ENCODE data around the gene CROCC2.
A peak's percentile ranks its signal among the peaks of the same experiment; 100 is the strongest.

CROCC2 gene

DNA sequence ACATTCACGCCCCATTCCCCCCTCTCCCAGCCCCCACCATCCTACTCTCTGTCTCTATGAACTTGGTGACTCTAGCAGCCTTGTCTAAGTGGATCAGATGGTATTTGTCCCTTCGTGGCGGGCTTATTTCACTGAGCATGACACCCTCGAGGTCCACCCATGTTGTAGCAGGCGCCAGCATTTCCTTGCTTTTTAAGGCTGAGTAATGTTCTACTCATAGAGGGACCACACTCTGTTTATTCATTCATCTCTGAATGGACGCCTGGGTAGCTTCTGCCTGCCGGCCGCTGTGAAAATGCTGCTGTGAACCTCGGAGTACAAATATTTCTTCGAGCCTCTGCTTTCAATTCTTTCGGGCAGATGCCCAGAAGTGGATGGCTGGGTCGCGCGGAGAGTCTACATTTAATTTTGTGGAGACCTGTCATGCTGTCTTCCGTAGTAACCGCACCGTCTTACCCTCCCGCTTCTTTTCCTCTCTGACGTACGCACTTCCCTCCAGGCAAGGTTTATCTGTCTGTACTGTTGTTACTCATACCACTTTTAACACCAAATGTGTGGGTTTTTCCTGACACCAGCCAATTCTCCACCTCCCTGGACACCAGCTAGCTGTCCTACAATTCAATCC lies 5.6 kb downstream of the CROCC2 start:
- no peak for DNase-seq

DNA sequence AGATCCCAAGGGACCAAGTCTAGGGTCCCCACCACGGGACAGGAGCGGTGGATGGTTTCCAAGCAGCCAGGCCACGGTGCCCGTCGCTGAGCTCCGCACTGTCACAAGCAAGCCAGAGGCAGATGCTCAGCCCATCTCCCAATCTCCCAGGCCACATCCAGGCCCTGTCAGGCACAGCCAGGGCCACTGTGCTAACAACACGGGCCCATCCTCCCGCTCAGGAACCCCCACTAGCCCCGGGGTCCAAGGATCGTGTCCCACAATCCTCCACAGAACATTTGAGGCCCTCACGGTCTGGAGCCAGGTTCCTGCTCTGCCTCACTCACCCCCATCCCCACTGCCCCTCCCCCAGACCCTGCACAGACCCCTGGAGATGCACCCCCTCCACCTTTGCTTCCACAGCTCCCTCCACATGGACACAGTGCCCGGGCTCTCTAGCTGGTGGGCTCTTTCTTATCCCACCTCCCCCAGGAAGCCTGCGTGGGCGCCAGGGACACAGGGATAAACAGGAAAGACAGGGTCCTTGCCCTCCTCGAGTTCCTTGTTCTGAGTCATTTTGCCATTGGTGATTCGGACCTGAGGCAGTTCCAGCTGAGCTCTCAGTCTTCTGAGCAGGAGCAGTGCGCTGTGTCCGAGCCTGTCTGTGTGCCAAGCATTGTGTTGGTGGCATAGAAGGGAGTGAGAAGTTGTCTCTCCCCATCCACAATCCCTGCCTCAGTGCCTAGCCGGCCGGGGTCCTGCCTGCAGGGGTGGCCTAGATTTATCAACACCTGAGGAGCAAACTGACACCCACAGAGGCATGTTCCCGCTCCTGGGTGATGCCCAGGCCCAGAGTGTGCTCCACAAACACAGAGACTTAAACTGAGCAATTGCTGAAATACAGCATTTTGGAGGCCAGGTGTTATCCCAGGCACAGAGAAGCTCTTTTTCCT lies 7.0 kb downstream of the CROCC2 start:
- DNase-seq, result no peak

DNA sequence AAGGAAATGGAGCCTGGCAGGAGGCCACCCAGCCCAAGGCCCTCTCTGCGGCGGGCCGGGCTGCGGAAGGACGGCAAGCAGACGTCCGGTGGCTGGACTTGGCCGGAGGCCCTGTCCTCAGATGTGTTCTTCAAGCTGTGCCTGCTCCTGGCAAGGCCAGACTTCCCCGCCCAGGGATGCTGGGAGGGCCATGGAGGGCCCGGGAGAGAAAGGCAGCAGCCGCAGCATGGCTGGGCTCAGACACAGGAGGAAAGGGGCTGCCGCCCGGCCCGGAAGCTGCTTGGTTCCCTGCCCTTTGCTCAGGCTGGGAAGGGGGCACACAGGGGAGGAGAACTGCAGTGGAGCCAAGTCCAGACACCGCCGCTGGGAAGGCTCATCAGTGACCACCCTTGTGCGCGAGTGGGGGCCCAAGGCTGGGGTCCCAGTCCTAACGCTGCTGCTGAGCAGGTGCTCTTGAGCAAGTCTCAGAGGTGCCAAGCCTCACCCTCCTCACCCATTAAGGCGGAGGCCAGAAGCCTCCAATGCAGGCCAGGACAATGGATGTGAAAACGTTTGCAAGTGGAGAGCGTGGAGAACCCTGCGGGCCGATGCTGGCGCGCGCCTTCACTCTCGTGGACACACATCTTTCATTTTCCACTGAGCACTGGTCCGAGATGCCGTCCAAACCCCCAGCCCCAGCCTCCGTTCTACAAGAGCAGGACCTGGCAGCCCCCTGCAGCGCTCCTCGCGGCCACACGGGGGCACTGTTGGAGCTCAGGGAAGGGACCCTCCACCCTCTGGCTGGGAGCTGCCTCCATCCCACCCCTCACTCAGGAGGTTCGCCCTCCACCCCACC lies 7.9 kb downstream of the CROCC2 start:
- peak; percentile 87 for DNase-seq

DNA sequence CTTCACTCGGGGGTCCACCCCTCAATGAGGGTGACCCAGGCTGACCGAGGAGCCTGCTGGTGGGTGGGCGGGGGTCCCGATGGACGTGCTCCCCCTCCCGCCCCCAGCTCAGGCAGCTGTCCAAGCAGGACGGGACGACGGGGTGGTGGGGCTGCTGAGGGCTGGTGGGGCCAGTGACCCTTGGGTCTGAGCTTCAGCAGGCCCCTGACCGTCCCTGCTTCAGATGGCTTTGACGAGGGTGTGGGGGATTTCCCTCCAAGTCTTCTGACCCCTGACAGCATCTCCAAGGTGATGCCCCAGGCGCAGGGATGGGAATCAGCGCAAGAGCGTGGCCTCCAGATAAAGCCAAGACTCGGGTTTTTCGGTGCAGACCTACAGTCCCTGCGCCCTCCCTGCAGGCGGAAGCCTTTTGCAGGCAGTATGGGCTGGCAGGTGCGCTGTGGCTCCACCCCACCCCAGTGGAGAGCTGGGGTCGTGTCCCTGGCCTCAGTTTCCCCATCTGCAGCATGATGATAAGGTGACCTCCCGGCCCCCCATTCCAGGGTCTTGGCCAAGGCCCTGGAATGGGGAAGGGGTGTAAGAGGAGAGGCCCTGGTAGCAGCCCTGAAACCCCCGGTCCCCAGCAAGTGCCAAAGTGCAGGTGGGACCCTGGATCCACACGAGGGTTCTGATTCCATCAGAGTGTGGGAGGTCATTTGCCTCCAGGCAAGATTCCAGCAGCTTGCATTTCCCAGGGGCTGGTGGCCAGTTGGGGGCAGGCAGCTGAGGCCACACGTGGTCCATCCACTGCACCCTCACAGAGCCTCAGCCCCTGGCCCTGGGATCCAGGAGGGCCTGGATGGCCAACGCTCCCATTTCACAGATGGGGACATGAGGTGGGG lies 8.7 kb downstream of the CROCC2 start:
- DNase-seq, result no peak

DNA sequence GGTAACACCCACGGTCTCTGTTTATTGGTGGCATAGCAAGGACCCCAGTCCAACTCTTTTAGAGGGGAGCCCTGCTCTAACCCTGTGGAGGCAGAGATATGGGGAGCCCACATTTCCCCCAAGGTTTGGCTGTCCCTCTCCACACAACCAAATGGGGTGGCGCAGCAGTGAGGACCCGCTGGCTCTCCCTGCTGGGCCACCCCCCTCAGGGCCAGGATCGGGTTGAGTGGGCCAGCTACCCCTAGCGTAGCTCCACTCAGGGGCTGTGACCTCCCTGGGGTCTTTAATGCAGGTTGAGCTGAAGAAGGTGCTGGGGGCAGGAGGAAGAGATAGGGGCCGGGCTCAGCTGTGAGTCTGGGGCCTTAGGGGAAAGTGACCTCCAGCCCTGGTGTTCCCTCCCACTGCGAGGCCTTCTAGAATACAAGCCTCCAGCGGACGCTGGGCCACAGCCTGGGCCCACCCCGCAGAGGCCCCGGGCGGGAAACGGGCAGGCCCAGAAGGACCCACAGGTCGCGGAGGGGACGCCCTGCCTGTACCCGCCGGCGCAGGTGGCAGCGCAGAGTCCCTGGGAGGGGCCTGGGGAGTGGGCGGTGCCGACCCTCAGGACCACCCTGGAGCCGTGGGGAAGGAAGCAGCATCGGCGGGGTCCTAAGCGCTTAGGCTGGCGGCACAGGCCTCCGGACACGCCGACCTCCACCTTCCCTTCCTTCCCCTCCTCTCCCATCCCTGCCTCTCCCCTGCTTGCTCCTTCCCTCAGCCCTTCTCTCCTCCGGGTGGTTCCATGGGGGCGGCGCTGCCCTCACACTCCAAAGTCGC lies 9.6 kb downstream of the CROCC2 start:
- DNase-seq, result peak; percentile 61

DNA sequence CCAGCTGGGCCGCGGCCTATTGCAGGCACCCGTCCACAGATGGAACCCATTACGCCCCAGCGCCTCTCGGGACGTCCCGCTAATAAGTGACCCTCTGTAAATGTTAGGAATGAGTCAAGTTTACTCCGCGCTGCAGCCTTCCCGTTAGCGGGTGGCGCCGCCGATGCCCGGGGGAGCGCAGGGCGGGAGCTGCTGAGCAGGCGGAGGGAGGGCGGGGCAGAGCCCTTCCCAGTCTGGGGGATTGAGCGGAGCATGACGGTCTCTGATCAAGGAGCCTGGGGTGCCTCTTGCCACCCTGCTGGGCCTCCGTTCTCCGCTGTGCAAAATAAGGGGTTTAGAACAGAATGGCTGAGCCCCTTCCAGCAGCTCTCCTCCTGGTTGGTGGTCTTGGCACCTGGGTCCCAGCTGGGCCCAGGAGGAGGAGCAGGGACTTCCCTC lies 10.5 kb downstream of the CROCC2 start:
- DNase-seq, result peak; percentile 45

DNA sequence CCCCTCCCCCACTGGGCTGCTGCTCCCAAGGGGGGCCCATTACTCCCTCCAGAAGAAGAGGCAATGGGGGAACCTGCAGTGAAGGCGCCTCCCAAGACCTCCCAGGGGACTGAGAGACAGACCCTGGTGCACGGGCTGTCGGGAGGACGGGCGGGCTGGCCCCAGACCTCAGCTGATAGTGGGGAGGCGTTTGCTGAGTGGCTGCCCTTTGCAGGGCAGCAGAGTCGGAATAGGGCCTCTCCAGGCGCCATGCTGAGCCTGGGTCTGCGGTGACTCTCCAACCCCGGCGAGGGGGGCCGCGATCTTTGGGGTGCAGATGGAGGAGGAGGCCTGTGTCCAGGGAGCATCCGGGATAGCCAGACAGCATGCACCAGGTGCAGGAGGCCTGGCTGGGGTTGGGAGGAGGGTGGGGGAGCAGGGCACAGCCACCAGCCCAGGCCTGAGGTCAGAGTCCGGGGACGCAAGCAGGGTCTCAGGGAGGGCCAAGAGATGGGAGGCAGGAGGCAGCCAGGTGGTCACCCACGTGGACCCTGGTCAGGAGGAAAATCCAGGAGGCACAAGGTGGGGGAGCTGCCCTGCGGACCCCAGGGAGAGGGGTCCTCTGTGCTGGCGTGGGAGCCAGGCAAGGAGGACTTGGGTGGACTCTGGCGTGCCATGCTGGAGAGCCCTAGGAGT lies 11.0 kb downstream of the CROCC2 start:
- DNase-seq, result peak; percentile 58

DNA sequence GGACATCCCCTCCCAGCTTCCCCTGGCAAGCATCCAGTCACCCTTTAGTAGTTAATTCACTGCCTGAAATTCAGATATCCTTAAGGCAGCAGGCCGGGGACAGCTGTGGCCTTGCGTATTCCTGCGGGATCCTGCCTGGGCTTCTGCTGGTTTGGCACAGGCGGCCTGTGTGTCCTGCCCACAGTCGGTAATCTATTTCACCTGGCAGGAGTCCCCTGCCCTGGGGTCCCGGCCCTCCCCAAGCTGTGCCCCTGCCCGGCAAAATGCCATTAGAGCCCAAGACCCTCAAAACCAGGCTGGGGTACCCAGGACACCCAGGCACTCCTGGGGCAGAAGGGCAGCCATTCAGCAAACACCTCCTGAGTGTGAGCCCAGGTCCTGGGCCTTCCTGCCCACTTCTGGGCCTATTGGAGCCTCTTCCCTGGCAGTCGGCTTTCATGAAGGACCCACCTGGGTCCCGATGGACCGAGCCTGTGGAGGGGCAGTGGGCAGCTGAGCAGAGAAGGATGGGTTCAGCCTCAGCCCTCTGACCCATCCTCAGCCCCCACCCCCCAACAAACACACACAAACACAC lies 11.6 kb downstream of the CROCC2 start:
- DNase-seq, result peak; percentile 59

DNA sequence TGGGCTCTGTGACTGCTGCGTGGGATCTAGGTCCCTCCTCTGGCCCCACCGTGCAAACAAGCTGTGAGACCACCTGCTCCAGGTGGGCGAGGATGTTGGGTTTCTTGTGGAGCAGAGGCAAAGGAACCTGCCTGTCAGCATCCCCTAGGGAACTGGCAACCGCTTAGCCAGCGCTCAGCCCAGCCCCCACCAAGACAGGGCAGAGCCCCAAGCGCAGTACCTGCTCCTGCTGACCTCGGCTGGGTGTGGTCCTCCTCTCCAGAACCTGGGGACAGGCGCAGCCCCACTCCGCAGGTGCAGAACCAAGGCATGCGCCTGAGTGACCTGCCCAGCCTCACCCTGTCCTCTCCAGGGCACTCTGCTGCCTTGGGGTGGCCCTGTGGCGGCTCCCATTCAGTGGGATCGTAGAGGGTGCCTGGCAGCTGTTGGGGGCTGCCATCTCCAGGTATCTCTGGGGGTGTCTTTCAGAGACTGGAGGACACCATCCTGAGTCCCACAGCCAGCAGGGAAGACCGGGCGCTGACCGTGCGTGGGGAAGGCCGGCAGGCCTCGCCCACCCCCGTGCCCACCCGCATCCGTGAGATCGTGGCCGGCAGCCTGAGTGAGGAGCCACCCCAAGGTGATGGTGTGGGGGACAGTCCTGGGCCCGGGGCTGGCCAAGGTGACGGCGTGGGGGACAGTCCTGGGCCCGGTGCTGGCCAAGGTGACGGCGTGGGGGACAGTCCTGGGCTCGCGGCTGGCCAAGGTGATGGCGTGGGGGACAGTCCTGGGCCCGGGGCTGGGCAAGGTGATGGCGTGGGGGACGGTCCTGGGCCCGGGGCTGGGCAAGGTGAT lies 12.3 kb downstream of the CROCC2 start:
- peak; percentile 55 for DNase-seq

DNA sequence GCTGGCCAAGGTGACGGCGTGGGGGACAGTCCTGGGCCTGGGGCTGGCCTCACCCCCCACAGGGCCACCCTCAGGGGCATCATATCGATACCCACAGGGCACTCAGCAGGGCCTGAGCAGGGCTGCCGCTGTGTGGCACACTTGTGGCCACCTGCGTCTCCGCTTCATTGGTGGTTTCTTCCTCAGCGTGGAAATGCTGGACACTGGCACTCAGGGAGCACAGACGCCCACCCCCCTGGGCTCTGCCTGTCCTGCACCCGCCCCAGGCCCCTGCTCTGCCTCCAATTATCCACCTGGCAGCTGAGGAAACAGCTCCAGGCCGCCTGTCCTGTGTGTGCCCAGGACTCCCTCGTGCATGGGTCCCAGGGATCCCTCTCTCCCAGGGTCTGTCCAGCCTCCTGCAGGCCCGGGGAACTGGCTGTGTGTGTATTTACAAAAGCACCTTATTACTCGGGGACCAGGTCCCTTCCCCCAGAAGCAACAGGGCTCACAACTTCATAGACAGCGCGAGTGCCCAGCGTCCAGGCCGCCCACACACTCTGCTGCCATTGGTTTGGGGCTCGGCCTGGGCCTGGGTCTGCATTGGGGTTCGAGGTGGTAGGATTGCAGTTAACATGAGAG lies 13.1 kb downstream of the CROCC2 start:
- DNase-seq, result peak; percentile 51

DNA sequence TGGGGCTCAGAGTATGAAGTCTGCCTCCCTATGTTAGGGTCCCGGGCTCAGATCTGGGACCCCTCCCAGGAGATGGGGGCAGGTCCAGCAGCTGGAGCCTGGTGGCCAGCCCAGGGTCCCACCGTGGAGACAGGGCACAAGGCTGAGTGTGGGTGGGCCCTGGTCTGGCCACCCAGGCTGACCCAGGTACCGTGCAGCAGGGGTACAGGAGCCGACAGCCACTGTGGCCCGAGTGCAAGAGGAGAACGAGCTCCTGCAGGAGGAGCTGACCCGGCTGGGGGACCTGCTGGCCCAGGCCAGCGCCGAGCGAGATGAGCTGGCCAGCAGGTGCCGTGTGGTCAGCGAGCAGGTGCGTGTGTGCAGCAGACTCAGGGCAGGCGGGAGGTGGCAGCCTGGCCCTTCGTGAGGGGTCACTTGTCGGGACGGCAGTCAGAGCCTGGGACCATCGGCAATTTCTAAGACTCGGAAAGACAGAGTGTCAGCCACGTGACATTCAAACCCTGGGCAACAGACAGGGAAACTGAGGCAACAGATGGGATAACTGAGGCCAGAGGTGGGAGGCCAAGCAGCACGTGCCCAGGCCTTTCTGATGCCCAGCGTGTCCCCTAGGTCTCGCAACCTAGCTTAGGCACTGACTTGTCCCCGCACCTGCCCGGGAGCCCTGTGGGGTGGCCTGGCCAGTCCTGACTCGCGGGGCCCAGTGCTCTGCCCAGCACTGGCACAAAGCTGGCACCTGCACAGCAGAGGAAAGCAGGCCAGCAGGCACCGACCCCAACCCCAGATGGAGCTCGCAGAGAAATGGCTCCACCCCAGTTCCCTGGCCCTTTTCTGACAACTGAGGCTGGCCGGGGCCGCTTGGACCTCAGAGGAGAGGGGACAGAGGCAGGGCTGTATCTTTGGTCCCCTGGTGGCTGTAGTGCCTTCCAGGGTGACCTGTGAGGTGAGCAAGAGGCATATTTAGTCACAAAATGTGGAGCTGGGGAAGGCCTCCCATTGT lies 13.9 kb downstream of the CROCC2 start:
- DNase-seq, result peak; percentile 53

DNA sequence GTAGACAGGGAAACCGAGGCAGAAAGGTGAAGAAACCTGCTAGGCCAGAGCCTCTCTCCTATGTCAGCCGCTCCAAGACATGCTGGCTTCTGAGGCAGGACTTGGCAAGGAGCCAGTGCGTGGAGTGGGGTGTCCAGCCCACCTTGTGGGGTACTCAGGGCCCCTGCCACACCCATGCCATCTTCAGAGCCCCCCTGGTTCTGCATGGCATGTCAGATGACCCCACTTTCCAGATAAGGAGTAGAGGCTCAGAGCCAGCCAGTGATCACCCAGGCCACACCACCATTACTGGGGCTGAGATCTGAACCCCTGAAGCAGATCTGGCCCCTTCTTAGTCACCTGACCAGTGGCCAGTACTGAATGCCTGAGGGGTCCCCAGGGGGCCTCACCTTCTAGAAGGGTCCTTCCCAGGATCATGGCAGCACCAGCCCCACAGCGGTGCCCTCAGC lies 14.7 kb downstream of the CROCC2 start:
- DNase-seq, result peak; percentile 50

DNA sequence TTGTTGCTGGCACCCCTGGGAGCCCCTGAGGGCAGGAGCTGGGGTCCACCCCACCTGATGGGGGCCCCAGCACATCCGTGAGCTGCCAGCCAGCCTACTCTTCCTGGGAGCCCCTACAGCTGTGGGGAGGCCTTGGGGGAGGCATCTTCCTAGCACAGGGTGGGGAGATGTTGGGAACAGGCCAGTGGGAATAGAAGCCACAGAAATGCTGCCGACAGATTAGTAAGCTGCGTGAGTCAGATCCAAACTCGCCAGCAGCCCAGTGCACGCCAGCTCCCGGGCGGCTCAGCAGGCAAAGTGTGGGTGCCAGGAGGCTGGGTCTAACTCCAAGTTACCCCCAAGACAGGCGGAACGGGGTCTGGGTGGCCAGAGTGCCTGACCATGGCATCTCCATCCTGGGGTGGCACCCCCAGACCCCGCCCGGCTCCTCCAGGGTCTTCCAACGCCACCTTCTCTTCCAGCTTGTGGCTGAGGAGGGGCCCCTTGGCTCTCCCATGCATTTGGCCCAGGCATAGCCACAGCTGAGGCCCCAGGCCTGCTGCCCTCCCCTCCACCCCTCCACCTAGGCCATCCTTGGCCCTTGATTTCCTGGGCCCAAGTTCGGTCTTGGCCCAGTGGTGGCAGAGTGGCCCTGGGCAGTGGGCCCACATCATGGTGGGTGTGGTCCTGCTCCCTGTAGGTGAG lies 15.3 kb downstream of the CROCC2 start:
- DNase-seq, result peak; percentile 50

DNA sequence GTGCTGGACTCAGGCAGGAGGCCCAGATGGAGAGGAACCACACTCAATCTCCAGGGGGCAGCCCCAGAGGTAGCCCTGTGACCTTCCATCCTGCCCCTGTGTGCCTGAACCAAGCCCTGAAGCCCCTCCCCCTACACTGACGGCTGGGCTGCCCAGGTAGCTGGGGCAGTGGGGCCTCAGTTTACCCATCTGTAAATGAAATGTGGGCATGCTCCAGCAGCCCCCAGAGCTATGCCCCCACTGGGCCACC lies 15.8 kb downstream of the CROCC2 start:
- DNase-seq, result no peak

DNA sequence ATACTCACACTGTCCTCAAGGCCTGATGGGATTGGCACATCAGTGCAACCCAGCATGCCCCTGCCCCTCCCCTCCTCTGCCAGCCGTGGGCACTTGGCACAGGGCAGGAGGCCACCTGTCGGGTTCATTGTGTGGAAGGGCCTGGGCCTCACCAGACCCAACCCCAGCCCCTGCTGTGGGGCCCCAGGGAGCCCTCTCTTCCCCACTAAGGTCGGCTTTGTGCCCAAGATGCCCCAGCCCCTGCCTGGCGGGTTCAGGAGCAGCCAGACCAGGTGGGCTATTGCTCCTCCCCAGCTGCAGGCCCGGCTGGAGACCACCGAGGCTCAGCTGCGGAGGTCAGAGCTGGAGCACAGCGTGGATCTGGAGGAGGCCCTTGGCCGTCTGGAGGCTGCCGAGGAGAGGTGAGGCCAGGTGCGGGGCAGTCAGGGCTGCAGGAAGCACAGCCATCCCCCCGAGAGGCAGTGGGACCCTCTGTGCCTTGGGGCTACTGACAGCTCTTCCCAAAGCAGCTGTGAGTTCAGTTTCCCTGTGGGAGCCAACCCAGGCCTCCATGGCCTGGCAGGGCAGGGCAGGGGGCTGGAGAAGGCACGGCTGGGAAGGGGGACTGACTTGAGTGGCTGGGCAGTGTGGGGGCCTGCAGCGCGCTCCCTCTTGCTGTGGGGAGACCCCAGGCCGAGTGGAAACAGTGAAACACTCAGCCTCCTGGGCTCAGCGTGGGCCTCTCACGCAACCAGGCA lies 16.3 kb downstream of the CROCC2 start:
- peak; percentile 59 for DNase-seq

DNA sequence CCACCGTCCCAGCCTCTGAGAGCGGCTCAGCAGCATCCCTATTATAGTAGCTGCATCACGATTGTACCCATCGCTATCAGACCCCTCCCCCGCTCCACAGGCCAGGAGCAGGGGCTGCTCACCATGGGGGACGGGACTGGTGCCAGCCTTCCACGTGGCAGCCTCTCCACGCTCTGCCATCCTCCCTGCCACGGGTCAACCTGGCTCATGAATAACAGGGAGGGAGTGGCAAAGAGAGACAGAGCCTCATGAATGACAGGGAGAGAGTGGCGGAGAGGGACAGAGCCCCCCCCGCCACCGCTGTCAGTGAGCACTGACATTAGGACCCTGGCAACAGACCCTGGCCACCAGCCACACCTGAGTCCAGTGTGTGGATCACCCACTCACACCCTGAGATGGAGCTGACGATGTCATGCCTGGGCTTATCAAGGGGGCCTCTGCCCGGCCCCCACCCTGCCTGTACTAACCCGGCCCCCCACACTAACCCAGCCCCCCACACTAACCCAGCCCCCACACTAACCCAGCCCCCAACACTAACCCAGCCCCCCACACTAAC lies 16.9 kb downstream of the CROCC2 start:
- DNase-seq, result peak; percentile 45
